Tibial nerve (tissue), 3 donors: ENCODE data around the gene GDI1.

Source experiments
- CTCF ChIP-seq, 5 experiments: fragments of 200-600 bp in 3 of 5; fragments of 450-650 bp in 2 of 5; sonication (generic) in 3 of 5; IDR thresholded peaks; one replicate each; pipeline ENCODE4 v1.5.1; 2016 to 2019; ENCODE audit warnings: antibody characterized with exemption in 5 of 5, mild to moderate bottlenecking in 3 of 5, moderate library complexity in 2 of 5
- POLR2A ChIP-seq, 2 donors: fragments of 450-650 bp; IDR thresholded peaks; one replicate each; pipeline ENCODE4 v1.6.1; 2017; ENCODE audit warnings: antibody characterized with exemption in 2 of 2, mild to moderate bottlenecking in 2 of 2, moderate library complexity in 2 of 2

- TF ChIP-seq CTCF (IDR thresholded peaks at IDR 0.05): no peak
- TF ChIP-seq POLR2A (IDR thresholded peaks at IDR 0.05): no peak
Observed at GRCh38 chrX:154419189-154419588, 17.8 kb upstream of the GDI1 start.
